HG02870 (cell line): ENCODE measurements around the gene INTS4.
A peak's percentile ranks its signal among the peaks of the same experiment; 100 is the strongest.
"Not testable (repeated sequence)": the region's sequence is repeated elsewhere in the genome, so short reads cannot be mapped to it uniquely, and the experiment has no call there.

Source experiments
- ATAC-seq: cut with Tn5 transposase; IDR thresholded peaks from one replicate; pipeline ENCODE4 v1.9.1; 2021; ENCODE audit warnings: mild to moderate bottlenecking, moderate library complexity; ENCODE audit not compliant: unreplicated experiment

INTS4 gene

GRCh38 chr11:77883775-77884174 lies 110.7 kb downstream of the INTS4 start:
- no peak for ATAC-seq

GRCh38 chr11:77882396-77882795 lies 112.1 kb downstream of the INTS4 start:
- no peak for ATAC-seq

GRCh38 chr11:77879218-77879617 lies 115.2 kb downstream of the INTS4 start:
- peak; percentile 91 for ATAC-seq

- ATAC-seq, result not testable (repeated sequence)
Observed at GRCh38 chr11:77878247-77878646, 116.2 kb downstream of the INTS4 start.

GRCh38 chr11:77876045-77876444 lies 118.4 kb downstream of the INTS4 start:
- ATAC-seq, result no peak

GRCh38 chr11:77874206-77874605 lies 120.3 kb downstream of the INTS4 start:
- ATAC-seq, result no peak

- ATAC-seq, result no peak
Observed at GRCh38 chr11:77873345-77873744, 121.1 kb downstream of the INTS4 start.

- no peak for ATAC-seq
Observed at GRCh38 chr11:77871855-77872254, 122.6 kb downstream of the INTS4 start.

GRCh38 chr11:77868744-77869143 lies 125.7 kb downstream of the INTS4 start:
- no peak for ATAC-seq

GRCh38 chr11:77866336-77866735 lies 128.1 kb downstream of the INTS4 start:
- ATAC-seq, result no peak

- ATAC-seq, result no peak
Observed at GRCh38 chr11:77865805-77866204, 128.7 kb downstream of the INTS4 start.

GRCh38 chr11:77861444-77861843 lies 133.0 kb downstream of the INTS4 start:
- ATAC-seq, result not testable (repeated sequence)

- ATAC-seq, result not testable (repeated sequence)
Observed at GRCh38 chr11:77857906-77858457, 136.5 kb downstream of the INTS4 start.

- no peak for ATAC-seq
Observed at GRCh38 chr11:77854838-77855237, 139.6 kb downstream of the INTS4 start.

- no peak for ATAC-seq
Observed at GRCh38 chr11:77851503-77851902, 143.0 kb downstream of the INTS4 start.

- not testable (repeated sequence) for ATAC-seq
Observed at GRCh38 chr11:77843700-77844099, 150.8 kb downstream of the INTS4 start.

GRCh38 chr11:77842441-77843121 lies 151.9 kb downstream of the INTS4 start:
- ATAC-seq, result no peak

- ATAC-seq, result no peak
Observed at GRCh38 chr11:77833302-77833701, 161.2 kb downstream of the INTS4 start.

GRCh38 chr11:77828926-77829325 lies 165.5 kb downstream of the INTS4 start:
- no peak for ATAC-seq
